HG02981 (cell line): ENCODE data around the gene NCOA1.
"Not testable (repeated sequence)": the region's sequence is repeated elsewhere in the genome, so short reads cannot be mapped to it uniquely, and the experiment has no call there.

Experiments
- ATAC-seq: cut with Tn5 transposase; IDR thresholded peaks from one replicate; pipeline ENCODE4 v1.9.1; 2021; ENCODE audit warnings: mild to moderate bottlenecking, moderate library complexity; ENCODE audit not compliant: unreplicated experiment

NCOA1 gene

GRCh38 chr2:24570225-24570624, 79.2 kb downstream of the NCOA1 start:
- ATAC-seq: no peak

GRCh38 chr2:24571828-24572442, 80.9 kb downstream of the NCOA1 start:
- ATAC-seq: no peak

- ATAC-seq: no peak
Observed at GRCh38 chr2:24576146-24576545, 85.1 kb downstream of the NCOA1 start.

GRCh38 chr2:24576617-24577016, 85.6 kb downstream of the NCOA1 start:
- peak; percentile 43 for ATAC-seq

- ATAC-seq: peak; percentile 66
Observed at GRCh38 chr2:24577481-24577880, 86.4 kb downstream of the NCOA1 start.

- ATAC-seq: no peak
Observed at GRCh38 chr2:24579053-24579803, 88.2 kb downstream of the NCOA1 start.

GRCh38 chr2:24580561-24580960, 89.5 kb downstream of the NCOA1 start:
- no peak for ATAC-seq

- ATAC-seq: not testable (repeated sequence)
Observed at GRCh38 chr2:24581971-24582370, 90.9 kb downstream of the NCOA1 start.

GRCh38 chr2:24586955-24587354, 95.9 kb downstream of the NCOA1 start:
- ATAC-seq: peak; percentile 65

- ATAC-seq: no peak
Observed at GRCh38 chr2:24588294-24588693, 97.2 kb downstream of the NCOA1 start.

- no peak for ATAC-seq
Observed at GRCh38 chr2:24592441-24593100, 101.5 kb downstream of the NCOA1 start.

GRCh38 chr2:24594283-24594682, 103.2 kb downstream of the NCOA1 start:
- ATAC-seq: no peak

- no peak for ATAC-seq
Observed at GRCh38 chr2:24597181-24597870, 106.3 kb downstream of the NCOA1 start.

- ATAC-seq: not testable (repeated sequence)
Observed at GRCh38 chr2:24600140-24600539, 109.1 kb downstream of the NCOA1 start.

GRCh38 chr2:24611631-24612030, 120.6 kb downstream of the NCOA1 start:
- no peak for ATAC-seq

GRCh38 chr2:24613154-24613814, 122.2 kb downstream of the NCOA1 start:
- no peak for ATAC-seq

- ATAC-seq: no peak
Observed at GRCh38 chr2:24616616-24617015, 125.6 kb downstream of the NCOA1 start.

- no peak for ATAC-seq
Observed at GRCh38 chr2:24617424-24617823, 126.4 kb downstream of the NCOA1 start.

GRCh38 chr2:24618144-24618543, 127.1 kb downstream of the NCOA1 start:
- no peak for ATAC-seq

GRCh38 chr2:24618680-24619079, 127.6 kb downstream of the NCOA1 start:
- ATAC-seq: no peak

- ATAC-seq: no peak
Observed at GRCh38 chr2:24620936-24621335, 129.9 kb downstream of the NCOA1 start.
